Stimulated activated CD8-positive, alpha-beta memory T cell treated with anti-CD3 and anti-CD28 coated beads, Interleukin-2, amount 100 ng/mL, for 1 hour (primary cell): ENCODE measurements around the gene EFNA1.

Experiments
- DNase-seq, 2 donors: peaks; one replicate each; pipeline ENCODE4 v3.0.0-alpha.2; 2020; ENCODE audit warnings: low read depth in 2 of 2

Gene EFNA1

DNA sequence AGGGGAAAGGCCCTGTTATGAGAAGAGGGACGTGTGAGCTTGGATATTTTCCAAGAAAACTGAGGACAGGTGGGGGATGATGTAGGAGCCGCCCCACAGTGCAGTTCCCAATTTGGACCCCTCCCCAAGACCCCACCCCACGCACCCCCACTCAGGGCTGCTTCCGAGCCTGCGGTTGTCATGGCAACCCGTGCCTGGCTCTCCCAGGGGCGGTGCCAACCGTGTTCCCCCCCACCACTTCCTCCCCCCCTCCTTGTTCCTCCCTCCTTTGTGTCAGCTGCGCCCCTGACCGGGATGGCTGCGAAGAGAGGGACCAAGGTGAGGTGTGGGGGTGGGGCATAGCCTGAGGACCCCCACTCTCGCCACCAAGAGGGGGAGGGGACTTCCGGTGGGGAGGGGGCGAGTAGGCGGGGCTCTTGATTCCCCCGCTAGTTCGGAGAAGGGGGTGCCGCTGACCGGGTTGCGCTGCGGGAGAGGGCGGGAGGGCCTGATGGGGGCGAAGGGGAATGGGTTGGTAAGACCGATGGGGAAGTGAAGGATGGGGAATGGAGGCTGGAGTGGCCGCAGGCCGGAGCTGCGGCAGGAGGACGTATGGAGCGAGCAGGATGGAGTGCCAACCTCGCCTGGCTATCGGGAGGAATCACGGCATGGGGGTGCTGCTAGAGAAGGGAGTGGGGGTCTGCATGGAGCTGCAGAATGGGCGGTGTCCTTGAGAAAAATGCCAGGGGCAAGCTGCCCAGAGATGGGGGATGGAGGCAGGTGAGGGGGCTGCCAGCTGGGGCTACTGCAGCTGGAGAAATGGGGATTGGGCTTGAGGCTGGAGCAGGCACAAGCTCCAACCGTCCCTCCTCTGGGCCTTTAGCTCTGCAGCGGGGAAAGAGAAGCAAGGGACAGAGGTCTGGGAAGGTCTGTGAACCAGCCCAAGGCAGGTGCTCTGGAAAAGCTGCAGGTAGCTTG, 46.9 kb downstream of the EFNA1 start:
- no peak for DNase-seq

DNA sequence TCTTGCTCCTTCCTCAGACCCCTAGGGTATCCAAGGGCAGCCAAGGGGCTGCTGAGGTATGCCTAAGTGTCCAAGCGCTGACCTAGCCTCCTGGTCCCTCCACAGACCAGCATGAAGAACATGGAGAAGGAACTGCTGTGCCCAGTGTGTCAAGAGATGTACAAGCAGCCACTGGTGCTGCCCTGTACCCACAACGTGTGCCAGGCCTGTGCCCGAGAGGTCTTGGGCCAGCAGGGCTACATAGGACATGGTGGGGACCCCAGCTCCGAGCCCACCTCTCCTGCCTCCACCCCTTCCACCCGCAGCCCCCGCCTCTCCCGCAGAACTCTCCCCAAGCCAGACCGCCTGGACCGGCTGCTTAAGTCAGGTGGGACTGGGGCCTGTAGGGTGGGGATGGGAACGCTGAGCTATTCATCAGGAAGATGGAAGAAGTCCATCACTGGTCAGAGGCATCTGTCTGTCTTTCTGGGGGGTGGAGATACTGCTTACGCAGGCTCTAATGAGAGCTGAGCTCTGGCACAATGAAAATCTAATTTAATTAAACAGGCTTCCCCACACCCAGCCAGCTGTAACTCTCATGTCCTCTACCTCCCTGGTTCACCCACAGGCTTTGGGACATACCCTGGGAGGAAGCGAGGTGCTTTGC, 47.7 kb downstream of the EFNA1 start:
- DNase-seq, result no peak

DNA sequence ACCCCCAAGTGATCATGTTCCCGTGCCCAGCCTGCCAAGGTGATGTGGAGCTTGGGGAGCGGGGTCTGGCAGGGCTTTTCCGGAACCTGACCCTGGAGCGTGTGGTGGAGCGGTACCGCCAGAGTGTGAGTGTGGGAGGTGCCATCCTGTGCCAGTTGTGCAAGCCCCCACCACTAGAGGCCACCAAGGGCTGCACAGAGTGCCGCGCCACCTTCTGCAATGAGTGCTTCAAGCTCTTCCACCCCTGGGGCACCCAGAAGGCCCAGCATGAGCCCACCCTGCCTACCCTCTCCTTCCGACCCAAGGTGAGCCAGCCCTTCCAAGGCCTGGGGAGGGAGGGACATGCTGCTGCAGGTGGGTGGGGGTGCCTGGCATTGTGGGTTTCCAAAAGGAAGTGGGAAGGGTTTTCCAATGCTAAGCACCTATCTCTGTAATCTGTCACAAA, 48.3 kb downstream of the EFNA1 start:
- no peak for DNase-seq

DNA sequence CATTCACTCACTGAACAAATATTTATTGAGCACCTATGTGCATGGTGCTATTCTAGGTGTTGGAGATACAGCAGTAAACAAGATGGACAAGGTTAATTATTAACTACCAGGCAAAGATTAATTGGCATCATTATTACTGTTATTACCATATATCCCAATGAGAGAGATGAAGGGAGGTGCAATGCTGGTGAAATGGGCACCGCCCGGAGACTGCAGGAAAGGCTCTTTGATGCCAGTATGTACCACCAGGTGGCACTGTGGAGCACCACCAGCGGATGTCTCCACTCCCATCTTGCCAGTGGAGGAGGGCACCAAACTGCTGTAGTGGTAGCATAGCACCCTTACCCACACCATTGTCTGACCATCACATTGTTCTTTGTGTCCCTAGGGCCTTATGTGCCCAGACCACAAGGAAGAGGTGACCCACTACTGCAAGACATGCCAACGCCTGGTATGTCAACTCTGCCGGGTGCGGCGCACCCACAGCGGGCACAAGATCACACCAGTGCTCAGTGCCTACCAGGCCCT, 48.9 kb downstream of the EFNA1 start:
- DNase-seq, result peak; percentile 69 to 73

DNA sequence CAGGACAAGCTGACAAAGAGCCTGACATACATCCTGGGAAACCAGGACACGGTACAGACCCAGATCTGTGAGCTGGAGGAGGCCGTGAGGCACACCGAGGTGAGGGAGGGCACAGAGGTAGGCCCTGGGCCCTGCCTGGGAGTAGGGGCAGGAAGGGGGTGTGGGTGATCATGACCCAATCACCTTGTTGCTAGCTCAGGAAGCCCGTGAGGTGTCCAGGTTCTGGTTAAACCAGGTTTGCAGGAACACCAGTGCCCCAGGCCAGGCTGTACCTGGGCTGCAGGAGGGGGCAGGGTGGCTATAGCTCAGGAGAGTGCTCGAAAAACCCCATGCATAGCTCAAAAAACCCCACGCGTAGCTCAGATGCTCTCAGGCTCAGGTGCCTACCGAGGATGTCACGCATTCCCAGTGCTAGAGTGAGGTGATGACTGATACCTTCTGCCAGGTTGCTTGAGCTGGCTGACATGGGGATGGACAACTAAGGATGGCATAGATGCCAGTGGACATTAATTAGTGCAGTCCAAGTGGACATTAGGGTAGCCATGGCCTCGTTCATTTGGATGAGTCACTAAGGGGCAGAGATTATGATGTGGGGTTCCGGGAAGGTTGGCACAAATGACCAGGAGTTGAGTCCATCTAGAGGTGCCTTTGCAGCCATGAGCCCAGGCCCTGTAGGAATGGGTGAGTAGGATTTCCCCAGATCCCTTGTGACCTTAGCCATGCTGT, 49.7 kb downstream of the EFNA1 start:
- DNase-seq, result no peak

DNA sequence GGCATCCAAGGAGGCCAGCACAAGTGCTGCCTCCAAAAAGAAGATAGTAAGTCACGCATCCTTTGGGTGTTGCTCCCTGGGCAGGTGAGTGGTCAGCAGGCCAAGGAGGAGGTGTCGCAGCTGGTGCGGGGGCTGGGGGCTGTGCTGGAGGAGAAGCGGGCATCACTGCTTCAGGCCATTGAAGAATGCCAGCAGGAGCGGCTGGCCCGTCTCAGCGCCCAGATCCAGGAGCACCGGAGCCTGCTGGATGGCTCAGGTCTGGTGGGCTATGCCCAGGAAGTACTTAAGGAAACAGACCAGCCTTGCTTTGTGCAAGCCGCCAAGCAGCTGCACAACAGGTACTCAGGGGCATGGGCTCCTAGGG, 50.2 kb downstream of the EFNA1 start:
- no peak for DNase-seq

DNA sequence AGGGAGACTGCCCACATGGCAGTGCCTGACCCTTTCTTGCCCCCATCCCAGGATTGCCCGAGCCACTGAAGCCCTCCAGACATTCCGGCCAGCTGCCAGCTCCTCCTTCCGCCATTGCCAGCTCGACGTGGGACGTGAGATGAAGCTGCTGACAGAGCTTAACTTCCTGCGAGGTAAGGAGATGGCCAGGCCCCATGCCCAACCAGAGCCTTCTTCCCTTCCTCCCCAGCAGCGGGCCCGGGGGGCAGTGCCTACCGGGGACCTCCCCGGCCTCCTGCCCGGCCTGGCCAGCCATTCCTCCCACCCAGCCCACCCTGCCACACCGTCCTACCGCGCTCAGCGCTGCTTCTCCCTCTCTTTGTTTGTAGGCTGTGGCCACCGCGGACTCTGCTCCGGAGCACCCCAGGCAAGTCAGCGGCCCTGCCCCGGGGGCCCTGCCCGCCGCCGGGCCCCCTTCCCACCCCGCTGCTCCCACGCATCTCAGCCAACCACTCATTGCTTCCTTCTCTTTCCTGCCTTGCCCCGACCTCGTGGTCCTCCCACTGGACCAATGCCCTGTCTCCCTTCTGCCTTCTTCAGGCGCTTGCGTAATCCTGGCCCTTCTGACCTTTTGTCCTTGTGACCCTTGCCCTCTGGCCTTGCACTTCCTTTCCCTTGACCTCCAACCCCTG, 50.9 kb downstream of the EFNA1 start:
- no peak for DNase-seq

DNA sequence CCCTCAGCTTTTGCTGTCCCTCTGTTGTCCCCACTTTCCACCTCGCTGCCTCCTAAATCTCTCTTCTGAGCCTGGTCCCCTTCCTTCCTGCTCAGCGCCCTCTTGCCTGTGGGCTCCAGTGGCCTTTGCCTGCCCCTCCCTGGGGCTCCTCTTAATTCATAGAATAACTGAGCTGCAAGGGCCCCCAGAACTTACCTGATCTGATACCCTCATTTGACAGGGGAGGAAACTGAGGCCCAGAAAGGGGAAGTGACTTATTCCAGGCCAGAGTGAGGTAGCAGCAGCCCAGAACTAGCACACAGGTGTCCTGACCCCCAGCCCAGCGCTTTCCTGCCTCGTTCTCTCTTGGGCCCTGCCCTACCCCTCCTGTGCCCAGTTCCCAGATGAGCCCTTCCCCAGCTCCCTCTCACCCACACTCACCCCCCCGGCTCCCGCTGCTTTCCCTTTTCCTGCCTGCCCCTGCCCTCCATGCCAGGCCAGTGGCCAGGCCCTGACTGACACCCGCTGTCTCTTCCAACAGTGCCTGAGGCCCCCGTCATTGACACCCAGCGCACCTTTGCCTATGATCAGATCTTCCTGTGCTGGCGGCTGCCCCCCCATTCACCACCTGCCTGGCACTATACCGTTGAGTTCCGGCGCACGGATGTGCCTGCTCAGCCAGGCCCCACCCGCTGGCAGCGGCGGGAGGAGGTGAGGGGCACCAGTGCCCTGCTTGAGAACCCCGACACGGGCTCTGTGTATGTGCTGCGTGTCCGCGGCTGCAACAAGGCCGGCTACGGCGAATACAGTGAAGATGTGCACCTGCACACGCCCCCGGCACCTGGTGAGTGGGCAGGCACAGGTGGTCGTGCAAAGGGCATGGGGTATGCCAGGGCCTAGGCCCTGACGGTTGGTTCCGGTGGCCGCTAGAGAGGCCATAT, 51.7 kb downstream of the EFNA1 start:
- no peak for DNase-seq

DNA sequence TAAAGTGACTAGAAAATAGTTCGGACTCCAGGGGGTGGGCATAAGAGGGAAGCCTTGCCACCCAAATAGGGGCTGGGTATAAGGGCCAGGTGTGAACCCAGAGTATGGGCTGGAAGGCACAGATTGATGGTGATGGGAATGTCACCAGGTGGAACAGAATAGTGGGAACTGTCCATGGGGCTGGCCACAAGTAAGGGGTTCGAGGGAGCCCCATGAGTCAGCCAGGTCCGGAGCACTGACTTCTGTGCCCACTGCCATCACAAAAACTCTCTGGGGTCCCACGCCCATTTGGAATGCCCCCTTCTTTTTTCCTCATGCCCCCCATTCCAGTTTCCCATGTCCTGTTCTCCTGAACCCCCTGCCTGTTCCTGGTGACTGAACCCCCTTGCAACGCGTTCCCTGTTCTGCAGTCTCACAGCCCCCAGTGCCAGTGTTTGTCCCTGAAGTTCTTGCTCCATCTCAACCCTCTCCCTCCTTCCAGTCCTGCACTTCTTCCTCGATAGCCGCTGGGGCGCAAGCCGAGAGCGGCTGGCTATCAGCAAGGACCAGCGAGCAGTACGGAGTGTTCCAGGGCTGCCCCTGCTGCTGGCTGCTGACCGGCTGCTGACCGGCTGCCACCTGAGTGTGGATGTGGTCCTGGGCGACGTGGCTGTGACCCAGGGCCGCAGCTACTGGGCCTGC, 53.8 kb downstream of the EFNA1 start:
- no peak for DNase-seq

DNA sequence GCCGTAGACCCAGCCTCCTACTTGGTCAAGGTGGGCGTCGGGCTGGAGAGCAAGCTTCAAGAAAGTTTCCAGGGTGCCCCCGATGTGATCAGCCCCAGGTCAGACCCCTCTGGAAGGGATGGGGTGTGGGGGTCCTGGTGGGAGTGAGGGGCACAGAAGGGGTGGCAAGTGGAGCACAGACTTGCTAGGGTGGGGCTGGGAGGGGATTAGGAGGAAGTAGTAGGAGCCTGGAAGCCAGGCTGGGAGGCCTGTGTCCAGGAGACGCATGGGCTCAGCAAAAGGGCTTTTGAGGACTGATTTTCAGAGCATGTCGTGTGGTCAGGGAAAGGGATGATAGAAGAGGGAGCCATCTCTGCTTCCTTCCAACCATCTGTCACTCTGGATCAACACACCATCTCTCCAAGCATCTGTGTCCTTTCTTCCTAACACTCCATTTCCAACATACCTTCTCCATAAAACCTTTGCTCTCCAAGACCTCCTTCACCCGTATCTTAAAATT, 54.4 kb downstream of the EFNA1 start:
- no peak for DNase-seq

DNA sequence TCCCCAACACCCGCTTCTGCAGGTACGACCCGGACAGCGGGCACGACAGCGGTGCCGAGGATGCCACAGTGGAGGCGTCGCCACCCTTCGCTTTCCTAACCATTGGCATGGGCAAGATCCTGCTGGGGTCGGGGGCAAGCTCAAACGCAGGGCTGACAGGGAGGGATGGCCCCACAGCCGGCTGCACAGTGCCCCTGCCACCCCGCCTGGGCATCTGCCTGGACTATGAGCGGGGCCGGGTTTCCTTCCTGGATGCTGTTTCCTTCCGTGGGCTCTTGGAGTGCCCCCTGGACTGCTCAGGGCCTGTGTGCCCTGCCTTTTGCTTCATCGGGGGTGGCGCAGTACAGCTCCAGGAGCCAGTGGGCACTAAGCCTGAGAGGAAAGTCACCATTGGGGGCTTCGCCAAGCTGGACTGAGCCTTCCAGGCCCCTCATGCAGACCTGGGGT, 56.1 kb downstream of the EFNA1 start:
- DNase-seq, result no peak

DNA sequence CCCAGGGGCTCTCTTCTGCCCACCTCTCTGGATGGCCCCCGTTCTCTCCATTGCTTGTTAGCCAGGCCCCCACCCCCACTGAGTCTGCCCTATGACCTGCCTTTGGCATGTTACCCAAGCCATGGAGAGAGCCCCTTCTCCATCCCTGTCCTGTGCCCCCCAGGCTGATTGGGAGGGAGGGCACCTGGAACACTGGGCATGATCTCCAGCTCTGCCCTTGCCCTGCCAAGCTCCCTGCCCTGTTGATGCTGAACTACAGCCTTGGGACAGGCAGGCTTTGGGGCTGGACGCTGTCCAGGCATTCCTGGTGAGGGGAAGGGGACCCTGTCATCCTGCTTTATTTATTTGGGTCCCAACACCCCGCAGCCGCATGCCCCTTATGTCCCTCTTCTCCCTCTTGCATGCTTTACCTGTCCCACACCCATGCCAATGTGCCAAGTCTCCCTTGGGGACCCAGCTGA, 56.7 kb downstream of the EFNA1 start:
- no peak for DNase-seq
